Measurements from ENCODE around the gene ZNF165.
"Not testable (repeated sequence)": the region's sequence is repeated elsewhere in the genome, so short reads cannot be mapped to it uniquely, and the experiment has no call there.

Gene ZNF165

GRCh38 chr6:28121876-28122275, 41.5 kb downstream of the ZNF165 start:
- no peak for DNase-seq (ENCODE audit: low read depth in 2 of 2)

- not testable (repeated sequence) for DNase-seq (ENCODE audit: low read depth in 2 of 2)
Measured at GRCh38 chr6:28122283-28122682, 41.9 kb downstream of the ZNF165 start.

- peak; percentile 33 to 57 for DNase-seq (ENCODE audit: low read depth in 2 of 2)
Measured at GRCh38 chr6:28124350-28124970, 44.1 kb downstream of the ZNF165 start, which contains the start of gene ZSCAN16. Gene ZSCAN16, plus strand, starts transcription at chr6:28124609. Its CDS starts 835 bp downstream, at chr6:28125444.

GRCh38 chr6:28124971-28125353, 44.6 kb downstream of the ZNF165 start:
- no peak for DNase-seq (ENCODE audit: low read depth in 2 of 2)

- no peak for DNase-seq (ENCODE audit: low read depth in 2 of 2)
Measured at GRCh38 chr6:28125401-28125800, 45.0 kb downstream of the ZNF165 start.

- DNase-seq (ENCODE audit: low read depth in 2 of 2): no peak
Measured at GRCh38 chr6:28134015-28134414, 53.6 kb downstream of the ZNF165 start.

- DNase-seq (ENCODE audit: low read depth in 2 of 2): no peak
Measured at GRCh38 chr6:28134716-28135115, 54.3 kb downstream of the ZNF165 start.

GRCh38 chr6:28135393-28135792, 55.0 kb downstream of the ZNF165 start:
- no peak for DNase-seq (ENCODE audit: low read depth in 2 of 2)

GRCh38 chr6:28136585-28137504, 56.5 kb downstream of the ZNF165 start:
- peak; percentile 68 to 71 for DNase-seq (ENCODE audit: low read depth in 2 of 2)

- no peak for DNase-seq (ENCODE audit: low read depth in 2 of 2)
Measured at GRCh38 chr6:28137505-28137981, 57.2 kb downstream of the ZNF165 start.

All from stimulated activated CD4-positive, alpha-beta T cell treated with anti-CD3 and anti-CD28 coated beads, Interleukin-15, amount 100 ng/mL, for 48 hours (primary cell).